ENCODE data around the gene HDAC9.
A peak's percentile ranks its signal among the peaks of the same experiment; 100 is the strongest.

HDAC9 gene

GRCh38 chr7:18855796-18856195, 360.2 kb downstream of the HDAC9 start:
- DNase-seq (ENCODE audit: low read depth), result peak; percentile 47
- H3K4me3 ChIP-seq (ENCODE audit: control insufficient read depth, low read depth, low read length), result no peak overlapping the region
- no peak for TF ChIP-seq CTCF (IDR thresholded peaks at IDR 0.05; ENCODE audit: control insufficient read depth, insufficient read depth, low read depth, low read length, missing control alignments)

GRCh38 chr7:18858232-18858631, 362.7 kb downstream of the HDAC9 start:
- TF ChIP-seq CTCF (IDR thresholded peaks at IDR 0.05; ENCODE audit: control insufficient read depth, insufficient read depth, low read depth, low read length, missing control alignments), result no peak
- no peak for DNase-seq (ENCODE audit: low read depth)
- H3K4me3 ChIP-seq (ENCODE audit: control insufficient read depth, low read depth, low read length), result no peak overlapping the region

GRCh38 chr7:18859318-18859717, 363.8 kb downstream of the HDAC9 start:
- no peak overlapping the region for H3K4me3 ChIP-seq (ENCODE audit: control insufficient read depth, low read depth, low read length)
- no peak for TF ChIP-seq CTCF (IDR thresholded peaks at IDR 0.05; ENCODE audit: control insufficient read depth, insufficient read depth, low read depth, low read length, missing control alignments)
- DNase-seq (ENCODE audit: low read depth), result no peak

GRCh38 chr7:18860221-18860620, 364.7 kb downstream of the HDAC9 start:
- no peak overlapping the region for H3K4me3 ChIP-seq (ENCODE audit: control insufficient read depth, low read depth, low read length)
- DNase-seq (ENCODE audit: low read depth), result no peak

GRCh38 chr7:18861514-18862118, 366.1 kb downstream of the HDAC9 start:
- DNase-seq (ENCODE audit: low read depth), result peak; percentile 52
- no peak for TF ChIP-seq CTCF (IDR thresholded peaks at IDR 0.05; ENCODE audit: control insufficient read depth, insufficient read depth, low read depth, low read length, missing control alignments)
- H3K4me3 ChIP-seq (ENCODE audit: control insufficient read depth, low read depth, low read length), result no peak overlapping the region

More at GRCh38 chr7:18860221-18860620, 364.7 kb downstream of the HDAC9 start:
- TF ChIP-seq CTCF (IDR thresholded peaks at IDR 0.05; ENCODE audit: control insufficient read depth, insufficient read depth, low read depth, low read length, missing control alignments), result no peak

GRCh38 chr7:18864967-18865366, 369.4 kb downstream of the HDAC9 start:
- DNase-seq (ENCODE audit: low read depth), result no peak
- no peak for TF ChIP-seq CTCF (IDR thresholded peaks at IDR 0.05; ENCODE audit: control insufficient read depth, insufficient read depth, low read depth, low read length, missing control alignments)
- no peak overlapping the region for H3K4me3 ChIP-seq (ENCODE audit: control insufficient read depth, low read depth, low read length)
